H7 (cell line): ENCODE results near the gene DNAH11. TPM values are rescaled to one million over a fixed set of nuclear protein-coding genes. Genes with fewer than 3 reads are reported as not detected.
"Not testable (repeated sequence)": the region's sequence is repeated elsewhere in the genome, so short reads cannot be mapped to it uniquely, and the experiment has no call there.

Experiments
- DNase-seq: peaks from one replicate; pipeline ENCODE4 v3.0.0; 2012
- H3K27me3 ChIP-seq: 2 replicates; pipeline ENCODE4 v1.6.0; 2011; ENCODE audit warnings: mild to moderate bottlenecking, low read length; ENCODE audit not compliant: control insufficient read depth, insufficient read depth
- H3K36me3 ChIP-seq: replicated peaks from 2 replicates; pipeline ENCODE4 v1.5.1; 2011; ENCODE audit warnings: low read length; ENCODE audit not compliant: control insufficient read depth, insufficient read depth
- H3K4me3 ChIP-seq: 2 replicates; pipeline ENCODE4 v1.5.1; 2011; ENCODE audit warnings: low read depth, mild to moderate bottlenecking, control low read depth, low read length, moderate library complexity; ENCODE audit not compliant: insufficient read depth
- total RNA-seq: library from RNA; depleted of rRNA; stranded (reverse); fragments of >200 nt; shearing (Covaris generic); gene quantifications from 2 replicates; pipeline ENCODE4 v1.2.3, GENCODE V29; 2014

Gene DNAH11
- total RNA-seq, 1 experiment from 2014 or later: 1.6 TPM

- H3K4me3 ChIP-seq: no peak overlapping the region
- H3K27me3 ChIP-seq: no peaks in the 10 kb centered on the region
- DNase-seq: no peak
- H3K36me3 ChIP-seq: no peaks in the 10 kb centered on the region
These were observed 384.9 kb downstream of the DNAH11 start for GRCh38 chr7:21927693-21928092.

GRCh38 chr7:21933293-21933692 lies 390.5 kb downstream of the DNAH11 start:
- DNase-seq, H3K36me3 ChIP-seq, H3K4me3 ChIP-seq, H3K27me3 ChIP-seq: not testable (repeated sequence)

DNA sequence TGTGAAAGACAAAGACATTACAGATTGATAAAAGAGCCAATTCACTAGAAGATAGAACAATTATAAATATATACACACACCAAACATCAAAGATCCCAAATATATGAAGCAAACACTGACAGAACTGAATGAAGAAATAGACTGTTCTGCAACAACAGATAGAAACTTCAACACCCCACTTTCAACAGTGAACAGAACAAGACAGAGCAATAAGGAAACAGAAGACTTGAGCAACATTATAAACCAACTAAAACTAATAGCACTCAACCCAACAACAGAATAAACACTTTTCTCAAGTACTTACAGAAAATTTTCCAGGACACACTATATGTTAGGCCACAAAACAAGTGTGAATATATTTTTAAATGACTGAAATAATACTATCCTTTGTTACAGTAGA lies 392.0 kb downstream of the DNAH11 start:
- Histone ChIP-seq H3K36me3 (no peaks in the 10 kb centered on the region), H3K4me3 (no peak overlapping the region)

GRCh38 chr7:21938463-21938862 lies 395.6 kb downstream of the DNAH11 start:
- Histone ChIP-seq H3K4me3 (no peak overlapping the region), H3K36me3 (no peaks in the 10 kb centered on the region), H3K27me3 (no peaks in the 10 kb centered on the region)

More for the DNA sequence above, 392.0 kb downstream of the DNAH11 start:
- H3K27me3 ChIP-seq: no peaks in the 10 kb centered on the region
- DNase-seq: no peak

GRCh38 chr7:21939136-21939857 lies 396.5 kb downstream of the DNAH11 start:
- no peak overlapping the region for H3K4me3 ChIP-seq
- DNase-seq: no peak
- H3K27me3 ChIP-seq: no peaks in the 10 kb centered on the region
- no peaks in the 10 kb centered on the region for H3K36me3 ChIP-seq

More at GRCh38 chr7:21938463-21938862, 395.6 kb downstream of the DNAH11 start:
- no peak for DNase-seq

- DNase-seq: no peak
- H3K4me3 ChIP-seq: no peak overlapping the region
- H3K36me3 ChIP-seq: no peaks in the 10 kb centered on the region
- H3K27me3 ChIP-seq: no peaks in the 10 kb centered on the region
These were observed 397.1 kb downstream of the DNAH11 start for GRCh38 chr7:21939858-21940372.

DNA sequence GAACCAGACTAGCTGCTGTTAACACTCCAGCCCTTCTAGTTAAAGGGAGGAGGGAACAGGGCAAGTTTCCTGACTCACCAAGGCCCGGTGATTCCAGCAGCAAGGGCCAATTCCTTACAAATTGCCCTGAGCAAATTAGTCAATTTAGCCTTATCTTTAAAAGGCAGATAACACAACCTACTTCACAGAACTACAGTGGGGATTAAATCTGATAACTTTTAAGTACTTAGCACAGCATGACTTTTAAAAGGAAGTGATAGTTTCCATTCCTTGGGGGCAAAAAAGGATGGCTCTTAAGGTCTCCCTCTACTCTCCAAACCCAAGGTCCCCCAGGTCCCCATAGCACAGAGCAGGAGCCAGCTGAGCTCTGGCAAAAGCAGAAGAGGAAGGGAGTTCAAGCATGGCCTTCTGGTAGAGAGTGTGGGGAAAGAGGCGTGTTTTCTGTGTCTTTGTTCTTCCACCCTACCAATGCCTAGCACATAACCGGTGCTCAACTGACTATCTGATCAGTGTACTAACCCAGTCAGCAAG lies 398.8 kb downstream of the DNAH11 start:
- DNase-seq: no peak

GRCh38 chr7:21942955-21943354 lies 400.1 kb downstream of the DNAH11 start:
- H3K27me3 ChIP-seq: no peaks in the 10 kb centered on the region
- DNase-seq: no peak
- H3K4me3 ChIP-seq: no peak overlapping the region

More for the DNA sequence above, 398.8 kb downstream of the DNAH11 start:
- Histone ChIP-seq H3K36me3 (no peaks in the 10 kb centered on the region), H3K4me3 (no peak overlapping the region), H3K27me3 (no peaks in the 10 kb centered on the region)

GRCh38 chr7:21943436-21943835 lies 400.6 kb downstream of the DNAH11 start:
- Histone ChIP-seq H3K27me3 (no peaks in the 10 kb centered on the region), H3K4me3 (no peak overlapping the region)

More at GRCh38 chr7:21942955-21943354, 400.1 kb downstream of the DNAH11 start:
- no peaks in the 10 kb centered on the region for H3K36me3 ChIP-seq

DNA sequence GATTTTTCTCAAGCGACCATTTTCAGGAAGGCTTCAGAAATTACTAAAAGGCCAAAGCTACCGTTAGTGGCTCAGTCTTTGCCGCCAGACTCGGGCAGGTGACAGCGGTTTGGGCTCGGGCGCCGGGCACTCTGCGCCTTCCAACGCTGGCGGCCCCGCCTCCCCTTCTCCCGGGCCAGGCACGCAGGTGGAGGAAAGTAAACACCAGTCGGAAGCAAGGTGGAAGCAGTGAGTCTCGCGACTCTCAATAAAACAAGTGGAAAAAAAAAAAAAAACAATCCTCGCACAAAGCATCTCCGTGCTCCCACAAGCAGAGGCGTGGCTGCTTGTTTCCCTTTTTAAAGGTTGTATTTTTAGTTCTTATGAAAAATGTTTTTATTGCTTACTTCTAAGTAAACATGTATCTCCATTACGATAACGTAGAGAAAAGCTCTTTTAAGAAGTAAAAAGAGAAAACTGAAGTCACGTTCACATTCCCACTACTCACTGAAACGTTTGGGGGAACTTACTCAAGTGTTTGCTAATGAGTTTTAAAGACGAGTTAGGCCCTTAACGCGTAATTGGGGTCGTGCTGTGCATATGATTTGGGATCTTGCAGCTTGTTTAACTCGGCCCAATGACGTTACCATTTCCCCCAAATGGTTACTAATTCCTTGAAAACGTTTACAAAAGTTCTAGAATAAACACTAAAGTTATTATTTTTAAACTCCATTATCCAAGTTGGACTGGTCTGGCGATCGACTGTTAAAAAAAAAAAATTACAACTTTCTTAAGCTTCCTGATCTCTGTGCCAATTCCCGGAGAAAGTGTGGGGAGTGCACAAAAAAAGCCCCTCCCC lies 402.0 kb downstream of the DNAH11 start:
- Histone ChIP-seq H3K36me3 (no peaks in the 10 kb centered on the region), H3K27me3 (no peaks in the 10 kb centered on the region), H3K4me3 (peak overlapping the region; percentile 82)
- DNase-seq: peak; percentile 80

More at GRCh38 chr7:21943436-21943835, 400.6 kb downstream of the DNAH11 start:
- no peaks in the 10 kb centered on the region for H3K36me3 ChIP-seq
- no peak for DNase-seq

GRCh38 chr7:21945454-21946221 lies 402.8 kb downstream of the DNAH11 start, which contains the start of gene CDCA7L:
Gene CDCA7L, minus strand, starts transcription at chr7:21945899. Its CDS starts 95 bp downstream, at chr7:21945804.
- peak; percentile 92 for DNase-seq
- no peaks in the 10 kb centered on the region for H3K27me3 ChIP-seq
- peak within 1 kb of the TSS; percentile 82 for H3K4me3 ChIP-seq
- H3K36me3 ChIP-seq: no peaks in the 10 kb centered on the region

GRCh38 chr7:21946222-21946709 lies 403.4 kb downstream of the DNAH11 start:
- DNase-seq: no peak
- Histone ChIP-seq H3K27me3 (no peaks in the 10 kb centered on the region), H3K36me3 (no peaks in the 10 kb centered on the region), H3K4me3 (peak overlapping the region; percentile 82)

DNA sequence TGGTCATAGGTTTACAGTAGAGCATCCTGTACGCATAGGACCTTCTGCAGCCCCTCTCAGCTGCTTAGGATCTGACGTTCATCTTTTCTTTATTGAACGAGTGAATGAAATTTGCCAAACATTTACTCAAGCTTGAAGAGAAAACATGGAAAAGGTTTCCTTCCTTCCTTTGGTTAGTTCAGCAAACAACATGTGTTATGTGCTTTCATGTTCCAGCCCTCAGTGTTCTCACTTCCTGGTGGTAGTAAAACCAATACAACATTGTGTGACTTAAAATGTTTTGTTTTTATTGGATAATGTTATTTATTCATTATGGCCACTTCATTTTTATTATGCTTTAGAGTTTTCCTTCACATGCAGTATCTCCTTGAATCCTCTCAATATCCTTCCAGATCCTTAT lies 404.2 kb downstream of the DNAH11 start:
- Histone ChIP-seq H3K36me3 (no peaks in the 10 kb centered on the region), H3K4me3 (no peak overlapping the region), H3K27me3 (no peaks in the 10 kb centered on the region)
- no peak for DNase-seq

- H3K27me3 ChIP-seq: no peaks in the 10 kb centered on the region
- H3K4me3 ChIP-seq: no peak overlapping the region
These were observed 405.1 kb downstream of the DNAH11 start for GRCh38 chr7:21947946-21948345.

More at GRCh38 chr7:21947946-21948345, 405.1 kb downstream of the DNAH11 start:
- no peak for DNase-seq
- H3K36me3 ChIP-seq: no peaks in the 10 kb centered on the region
